ENCODE measurements around the gene SFTA2.

The SFTA2 gene

GRCh38 chr6:30917041-30917440 is 14.9 kb downstream of the SFTA2 start:
- TF ChIP-seq TAF1 (IDR thresholded peaks at IDR 0.05; ENCODE audit: borderline replicate concordance, insufficient read depth, low read length) (no peak), SIN3A (IDR thresholded peaks at IDR 0.05; ENCODE audit: borderline replicate concordance, insufficient read depth, low read length) (no peak), FOXP2 (optimal IDR thresholded peaks at IDR 0.05; ENCODE audit: borderline replicate concordance, extremely low read depth, extremely low read length, insufficient read depth) (no peak), POLR2AphosphoS5 (IDR thresholded peaks at IDR 0.05; ENCODE audit: low read depth, low read length) (no peak), REST (IDR thresholded peaks at IDR 0.05; ENCODE audit: insufficient read depth in 1 of 2, low read depth in 2 of 2, low read length in 2 of 2) (no peak)

DNA sequence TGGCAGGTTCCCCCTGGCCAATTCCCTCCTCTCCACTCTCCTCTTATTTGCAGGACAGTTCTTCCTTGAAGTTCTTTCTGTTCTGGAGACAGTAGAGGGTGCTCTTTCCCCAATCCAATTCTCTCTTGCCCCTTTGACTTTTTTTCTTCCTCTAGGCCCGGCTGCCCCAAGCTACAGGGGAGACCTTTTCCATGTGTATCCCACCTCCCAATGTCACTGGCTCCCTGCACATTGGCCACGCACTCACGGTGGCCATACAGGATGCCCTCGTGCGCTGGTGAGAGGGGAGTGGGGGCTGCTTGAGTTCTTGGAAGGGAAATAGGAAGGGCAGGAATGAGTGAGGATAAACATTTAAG is 16.4 kb downstream of the SFTA2 start:
- TF ChIP-seq TAF1 (IDR thresholded peaks at IDR 0.05; ENCODE audit: borderline replicate concordance, insufficient read depth, low read length) (no peak), REST (IDR thresholded peaks at IDR 0.05; ENCODE audit: insufficient read depth in 1 of 2, low read depth in 2 of 2, low read length in 2 of 2) (no peak), FOXP2 (optimal IDR thresholded peaks at IDR 0.05; ENCODE audit: borderline replicate concordance, extremely low read depth, extremely low read length, insufficient read depth) (no peak), POLR2AphosphoS5 (IDR thresholded peaks at IDR 0.05; ENCODE audit: low read depth, low read length) (no peak), SIN3A (IDR thresholded peaks at IDR 0.05; ENCODE audit: borderline replicate concordance, insufficient read depth, low read length) (no peak)

DNA sequence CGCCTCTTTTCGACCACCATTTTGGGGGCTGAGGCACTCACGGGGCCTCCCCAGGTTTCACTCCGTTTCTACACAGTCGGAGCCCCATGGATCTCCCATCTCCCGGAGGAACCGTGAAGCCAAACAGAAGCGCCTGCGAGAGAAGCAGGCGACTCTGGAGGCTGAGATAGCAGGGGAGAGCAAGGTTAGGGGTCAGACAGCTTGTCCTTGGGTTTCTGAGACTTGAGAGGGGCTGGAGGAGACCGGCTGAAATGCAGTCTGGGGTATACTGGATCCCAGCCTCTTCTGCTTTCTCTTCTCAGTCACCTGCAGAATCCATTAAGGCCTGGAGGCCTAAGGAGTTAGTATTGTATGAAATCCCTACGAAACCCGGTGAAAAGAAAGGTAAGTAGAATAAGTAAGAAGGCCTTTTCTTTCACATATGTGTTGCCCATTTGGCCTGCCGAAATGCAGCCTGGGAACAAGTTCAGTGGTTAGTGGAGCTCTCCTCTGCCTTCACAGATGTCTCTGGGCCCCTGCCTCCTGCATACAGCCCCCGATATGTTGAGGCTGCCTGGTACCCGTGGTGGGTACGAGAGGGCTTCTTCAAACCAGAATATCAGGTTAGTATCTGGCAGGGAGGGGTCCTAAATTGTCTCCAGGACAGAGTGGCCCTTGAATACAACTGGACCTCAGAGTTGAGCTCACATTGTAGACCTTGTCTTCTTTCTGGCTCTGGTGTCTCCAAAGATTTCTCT is 16.9 kb downstream of the SFTA2 start:
- TF ChIP-seq REST (IDR thresholded peaks at IDR 0.05; ENCODE audit: insufficient read depth in 1 of 2, low read depth in 2 of 2, low read length in 2 of 2) (no peak), POLR2AphosphoS5 (IDR thresholded peaks at IDR 0.05; ENCODE audit: low read depth, low read length) (no peak), FOXP2 (optimal IDR thresholded peaks at IDR 0.05; ENCODE audit: borderline replicate concordance, extremely low read depth, extremely low read length, insufficient read depth) (no peak), TAF1 (IDR thresholded peaks at IDR 0.05; ENCODE audit: borderline replicate concordance, insufficient read depth, low read length) (no peak)

DNA sequence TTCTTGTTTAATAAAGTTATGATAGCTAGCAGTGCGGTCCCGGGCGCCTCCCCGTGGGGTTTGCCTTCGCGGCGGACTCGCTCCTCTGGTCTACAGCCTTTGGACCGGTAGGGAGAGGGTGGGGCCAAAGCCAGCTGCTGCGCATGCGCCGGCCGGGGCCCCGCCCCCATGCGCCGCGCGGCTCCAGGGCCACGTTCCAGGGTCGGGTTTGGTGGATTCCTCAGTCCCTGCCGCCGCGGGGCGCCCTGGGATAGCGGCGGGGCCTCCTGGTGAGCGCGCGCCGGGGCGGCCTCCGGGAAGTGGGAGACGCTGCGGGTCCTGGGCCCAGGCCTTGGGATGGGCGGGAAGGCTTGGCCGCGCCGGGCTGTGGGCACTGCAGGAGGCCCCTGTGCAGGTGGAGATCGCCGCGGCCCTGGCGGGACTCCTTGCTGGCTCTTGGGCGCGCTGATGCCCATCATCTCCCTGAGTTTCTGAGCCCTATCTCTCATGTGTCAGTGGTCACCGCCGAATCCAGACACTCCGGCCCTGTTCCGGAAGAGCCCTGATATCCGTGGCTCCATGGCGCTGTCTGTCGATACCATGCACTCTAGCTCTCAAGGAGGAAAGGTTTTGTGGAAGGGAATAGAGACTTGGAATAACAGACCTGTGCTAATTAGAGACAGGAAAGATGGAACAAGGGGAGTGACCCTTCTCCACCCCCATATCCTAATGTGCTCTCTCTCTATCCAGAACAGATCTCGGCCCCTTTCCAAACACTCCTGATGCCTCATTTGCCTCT is 17.7 kb downstream of the SFTA2 start, which contains the start of gene VARS2:
Gene VARS2, plus strand, starts transcription at position 163 of the 778 bp plus-strand sequence. Its CDS starts 599 bp downstream, at position 762.
- no peak for TF ChIP-seq REST (IDR thresholded peaks at IDR 0.05; ENCODE audit: insufficient read depth in 1 of 2, low read depth in 2 of 2, low read length in 2 of 2)
- TF ChIP-seq TAF1 (IDR thresholded peaks at IDR 0.05; ENCODE audit: borderline replicate concordance, insufficient read depth, low read length): peak; percentile 53; the same call in 1 of the 2 replicates
- no peak; the same call in 1 of the 2 replicates for TF ChIP-seq SIN3A (IDR thresholded peaks at IDR 0.05; ENCODE audit: borderline replicate concordance, insufficient read depth, low read length)
- peak; percentile 93 for TF ChIP-seq POLR2AphosphoS5 (IDR thresholded peaks at IDR 0.05; ENCODE audit: low read depth, low read length)
- peak; percentile 34 for TF ChIP-seq FOXP2 (optimal IDR thresholded peaks at IDR 0.05; ENCODE audit: borderline replicate concordance, extremely low read depth, extremely low read length, insufficient read depth)

Measured in PFSK-1 (cell line).